Parathyroid adenoma (tissue), 2 donors: ENCODE measurements around the gene GPC6.

ENCODE experiments used
- H2AFZ ChIP-seq: fragments of 300-600 bp; sonication (generic); one replicate; pipeline ENCODE4 v1.7.0; 2017; ENCODE audit warnings: antibody characterized with exemption, mild to moderate bottlenecking
- H3K27ac ChIP-seq: fragments of 300-600 bp; sonication (generic); one replicate; pipeline ENCODE4 v1.7.0; 2017
- H3K27me3 ChIP-seq: fragments of 300-600 bp; sonication (generic); one replicate; pipeline ENCODE4 v1.7.0; 2017; ENCODE audit warnings: low read length; ENCODE audit not compliant: control insufficient read depth, insufficient read depth
- H3K36me3 ChIP-seq: fragments of 300-600 bp; sonication (generic); one replicate; pipeline ENCODE4 v1.7.0; 2017; ENCODE audit warnings: low read length; ENCODE audit not compliant: control insufficient read depth, insufficient read depth
- H3K4me1 ChIP-seq: fragments of 300-600 bp; sonication (generic); one replicate; pipeline ENCODE4 v1.7.0; 2017; ENCODE audit warnings: control low read depth
- H3K4me2 ChIP-seq: fragments of 300-600 bp; sonication (generic); one replicate; pipeline ENCODE4 v1.7.0; 2017; ENCODE audit warnings: low read length
- H3K4me3 ChIP-seq: fragments of 300-600 bp; sonication (generic); one replicate; pipeline ENCODE4 v1.7.0; 2017; ENCODE audit warnings: low read depth, low read length
- H3K79me2 ChIP-seq: fragments of 300-600 bp; sonication (generic); one replicate; pipeline ENCODE4 v1.7.0; 2017; ENCODE audit warnings: control low read depth
- H3K9ac ChIP-seq: fragments of 300-600 bp; sonication (generic); one replicate; pipeline ENCODE4 v1.7.0; 2017; ENCODE audit warnings: mild to moderate bottlenecking
- H3K9me3 ChIP-seq: fragments of 300-600 bp; sonication (generic); one replicate; pipeline ENCODE4 v1.7.0; 2017; ENCODE audit warnings: low read length; ENCODE audit not compliant: control insufficient read depth
- TF ChIP-seq, protein P1 (sequence below): fragments of 300-600 bp; sonication (generic); IDR thresholded peaks from one replicate; pipeline ENCODE4 v1.7.0; 2017; ENCODE audit warnings: antibody characterized with exemption, mild to moderate bottlenecking
- donor health status: primary hyperparathyroidism.

Gene GPC6

DNA sequence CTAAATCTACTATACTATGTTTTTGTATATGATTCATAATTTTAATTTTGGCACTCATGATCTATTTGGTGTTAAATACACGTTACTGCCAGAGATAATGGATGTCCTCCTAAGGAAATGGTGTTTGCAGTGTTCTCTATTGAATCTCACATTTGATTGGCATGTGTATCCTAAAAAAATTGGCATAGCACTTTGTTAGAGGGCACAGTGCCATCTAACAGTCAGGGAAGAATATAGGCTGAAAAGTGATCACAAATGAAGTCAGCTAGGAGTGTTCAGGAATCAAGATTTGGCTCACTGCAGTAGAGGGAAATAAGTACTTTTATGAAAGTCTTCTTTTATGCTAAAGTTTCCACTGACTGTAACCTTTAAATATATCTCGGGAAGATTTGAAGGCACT is 624.6 kb downstream of the GPC6 start:
- no peak overlapping the region for H3K9ac ChIP-seq
- H3K27ac ChIP-seq: no peak overlapping the region
- H3K36me3 ChIP-seq: no peaks in the 10 kb centered on the region
- H3K9me3 ChIP-seq: no peaks in the 10 kb centered on the region
- H3K79me2 ChIP-seq: no peaks in the 10 kb centered on the region
- TF ChIP-seq, protein P1, sequence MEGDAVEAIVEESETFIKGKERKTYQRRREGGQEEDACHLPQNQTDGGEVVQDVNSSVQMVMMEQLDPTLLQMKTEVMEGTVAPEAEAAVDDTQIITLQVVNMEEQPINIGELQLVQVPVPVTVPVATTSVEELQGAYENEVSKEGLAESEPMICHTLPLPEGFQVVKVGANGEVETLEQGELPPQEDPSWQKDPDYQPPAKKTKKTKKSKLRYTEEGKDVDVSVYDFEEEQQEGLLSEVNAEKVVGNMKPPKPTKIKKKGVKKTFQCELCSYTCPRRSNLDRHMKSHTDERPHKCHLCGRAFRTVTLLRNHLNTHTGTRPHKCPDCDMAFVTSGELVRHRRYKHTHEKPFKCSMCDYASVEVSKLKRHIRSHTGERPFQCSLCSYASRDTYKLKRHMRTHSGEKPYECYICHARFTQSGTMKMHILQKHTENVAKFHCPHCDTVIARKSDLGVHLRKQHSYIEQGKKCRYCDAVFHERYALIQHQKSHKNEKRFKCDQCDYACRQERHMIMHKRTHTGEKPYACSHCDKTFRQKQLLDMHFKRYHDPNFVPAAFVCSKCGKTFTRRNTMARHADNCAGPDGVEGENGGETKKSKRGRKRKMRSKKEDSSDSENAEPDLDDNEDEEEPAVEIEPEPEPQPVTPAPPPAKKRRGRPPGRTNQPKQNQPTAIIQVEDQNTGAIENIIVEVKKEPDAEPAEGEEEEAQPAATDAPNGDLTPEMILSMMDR: no peak
- no peaks in the 10 kb centered on the region for H3K4me1 ChIP-seq
- no peak overlapping the region for H2AFZ ChIP-seq
- H3K27me3 ChIP-seq: no peaks in the 10 kb centered on the region
- H3K4me2 ChIP-seq: no peak overlapping the region
- H3K4me3 ChIP-seq: no peak overlapping the region

DNA sequence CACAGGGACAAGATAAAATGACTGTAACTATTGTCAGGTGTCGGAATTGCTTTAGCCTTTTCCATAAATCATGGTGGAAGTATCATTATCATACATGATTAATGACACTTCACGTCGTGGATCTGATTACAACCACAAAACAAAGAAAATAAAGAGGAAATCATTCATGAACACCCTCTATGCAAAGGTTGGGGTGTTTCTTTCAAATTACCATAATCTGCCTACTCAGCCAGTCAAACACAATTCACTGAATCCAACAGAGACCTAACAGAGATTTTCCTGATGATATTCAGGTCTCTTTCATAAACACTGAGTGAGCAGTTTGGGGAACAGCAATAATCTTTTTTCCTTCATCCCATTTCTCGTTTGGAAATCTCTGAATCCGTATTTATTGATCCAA is 627.3 kb downstream of the GPC6 start:
- H3K9ac ChIP-seq: no peak overlapping the region
- H2AFZ ChIP-seq: no peak overlapping the region
- H3K27me3 ChIP-seq: no peaks in the 10 kb centered on the region
- no peak overlapping the region for H3K27ac ChIP-seq
- no peaks in the 10 kb centered on the region for H3K79me2 ChIP-seq
- H3K4me2 ChIP-seq: no peak overlapping the region
- H3K4me1 ChIP-seq: no peaks in the 10 kb centered on the region
- no peak overlapping the region for H3K4me3 ChIP-seq
- TF ChIP-seq, protein P1: no peak
- H3K36me3 ChIP-seq: no peaks in the 10 kb centered on the region
- no peaks in the 10 kb centered on the region for H3K9me3 ChIP-seq

- H3K27ac ChIP-seq: no peak overlapping the region
- no peak overlapping the region for H3K4me3 ChIP-seq
- H3K36me3 ChIP-seq: no peaks in the 10 kb centered on the region
- no peak overlapping the region for H2AFZ ChIP-seq
- TF ChIP-seq, protein P1: no peak
- no peaks in the 10 kb centered on the region for H3K27me3 ChIP-seq
- no peaks in the 10 kb centered on the region for H3K9me3 ChIP-seq
- no peak overlapping the region for H3K9ac ChIP-seq
- no peaks in the 10 kb centered on the region for H3K79me2 ChIP-seq
- H3K4me1 ChIP-seq: no peaks in the 10 kb centered on the region
- H3K4me2 ChIP-seq: no peak overlapping the region
Measured at GRCh38 chr13:93857126-93857525, 630.5 kb downstream of the GPC6 start.

GRCh38 chr13:93859716-93860115 is 633.1 kb downstream of the GPC6 start:
- no peak overlapping the region for H3K4me2 ChIP-seq
- H3K9me3 ChIP-seq: no peaks in the 10 kb centered on the region
- H3K9ac ChIP-seq: no peak overlapping the region
- TF ChIP-seq, protein P1: no peak
- no peak overlapping the region for H3K27ac ChIP-seq
- H3K4me3 ChIP-seq: no peak overlapping the region
- no peaks in the 10 kb centered on the region for H3K36me3 ChIP-seq
- H3K79me2 ChIP-seq: no peaks in the 10 kb centered on the region
- H3K4me1 ChIP-seq: no peaks in the 10 kb centered on the region
- no peaks in the 10 kb centered on the region for H3K27me3 ChIP-seq
- H2AFZ ChIP-seq: no peak overlapping the region

- H3K9ac ChIP-seq: no peak overlapping the region
- no peaks in the 10 kb centered on the region for H3K9me3 ChIP-seq
- H3K4me1 ChIP-seq: no peaks in the 10 kb centered on the region
- H3K4me2 ChIP-seq: no peak overlapping the region
- no peaks in the 10 kb centered on the region for H3K27me3 ChIP-seq
- H2AFZ ChIP-seq: no peak overlapping the region
- H3K36me3 ChIP-seq: no peaks in the 10 kb centered on the region
- H3K79me2 ChIP-seq: no peaks in the 10 kb centered on the region
- no peak overlapping the region for H3K4me3 ChIP-seq
- TF ChIP-seq, protein P1: no peak
- H3K27ac ChIP-seq: no peak overlapping the region
Measured at GRCh38 chr13:93861818-93862217, 635.2 kb downstream of the GPC6 start.
